Thyroid gland (tissue), 4 donors: Measurements from ENCODE around the gene CYYR1.

Experiments
- POLR2A ChIP-seq, 2 donors: fragments of 450-650 bp; IDR thresholded peaks; one replicate each; pipeline ENCODE4 v1.6.1; 2017; ENCODE audit warnings: antibody characterized with exemption in 2 of 2, mild to moderate bottlenecking in 2 of 2, moderate library complexity in 1 of 2
- TF ChIP-seq, protein P1 (sequence below), 6 experiments: fragments of 200-600 bp in 3 of 6; fragments of 450-650 bp in 3 of 6; sonication (generic) in 3 of 6; IDR thresholded peaks; one replicate each; pipeline ENCODE4 v1.5.1; 2016 to 2019; ENCODE audit warnings: antibody characterized with exemption in 6 of 6, mild to moderate bottlenecking in 2 of 6, inconsistent platforms in 1 of 6, moderate library complexity in 1 of 6

DNA sequence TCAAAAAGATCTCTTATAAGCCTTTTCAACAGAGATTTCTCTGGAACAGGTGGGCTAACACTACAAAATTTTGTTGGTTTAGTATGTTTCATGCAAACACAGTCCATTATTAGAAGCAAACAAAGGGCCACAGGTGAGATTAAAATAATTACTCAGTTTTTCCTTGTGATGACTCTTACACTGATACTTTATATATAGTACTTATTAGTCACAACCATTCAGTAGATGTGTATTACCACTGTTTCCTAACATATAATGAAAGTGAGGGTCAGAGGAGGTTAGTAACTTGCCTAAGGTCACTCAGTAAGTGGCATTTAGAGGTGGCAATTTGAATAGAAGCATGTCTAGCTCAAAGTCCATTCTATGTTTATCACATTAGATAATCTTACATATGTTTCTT lies 44.2 kb downstream of the CYYR1 start:
- TF ChIP-seq, protein P1, sequence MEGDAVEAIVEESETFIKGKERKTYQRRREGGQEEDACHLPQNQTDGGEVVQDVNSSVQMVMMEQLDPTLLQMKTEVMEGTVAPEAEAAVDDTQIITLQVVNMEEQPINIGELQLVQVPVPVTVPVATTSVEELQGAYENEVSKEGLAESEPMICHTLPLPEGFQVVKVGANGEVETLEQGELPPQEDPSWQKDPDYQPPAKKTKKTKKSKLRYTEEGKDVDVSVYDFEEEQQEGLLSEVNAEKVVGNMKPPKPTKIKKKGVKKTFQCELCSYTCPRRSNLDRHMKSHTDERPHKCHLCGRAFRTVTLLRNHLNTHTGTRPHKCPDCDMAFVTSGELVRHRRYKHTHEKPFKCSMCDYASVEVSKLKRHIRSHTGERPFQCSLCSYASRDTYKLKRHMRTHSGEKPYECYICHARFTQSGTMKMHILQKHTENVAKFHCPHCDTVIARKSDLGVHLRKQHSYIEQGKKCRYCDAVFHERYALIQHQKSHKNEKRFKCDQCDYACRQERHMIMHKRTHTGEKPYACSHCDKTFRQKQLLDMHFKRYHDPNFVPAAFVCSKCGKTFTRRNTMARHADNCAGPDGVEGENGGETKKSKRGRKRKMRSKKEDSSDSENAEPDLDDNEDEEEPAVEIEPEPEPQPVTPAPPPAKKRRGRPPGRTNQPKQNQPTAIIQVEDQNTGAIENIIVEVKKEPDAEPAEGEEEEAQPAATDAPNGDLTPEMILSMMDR (IDR thresholded peaks at IDR 0.05) = no peak
- no peak for TF ChIP-seq POLR2A (IDR thresholded peaks at IDR 0.05)
